Measurements from ENCODE around the gene ZFYVE21.

ZFYVE21 gene

DNA sequence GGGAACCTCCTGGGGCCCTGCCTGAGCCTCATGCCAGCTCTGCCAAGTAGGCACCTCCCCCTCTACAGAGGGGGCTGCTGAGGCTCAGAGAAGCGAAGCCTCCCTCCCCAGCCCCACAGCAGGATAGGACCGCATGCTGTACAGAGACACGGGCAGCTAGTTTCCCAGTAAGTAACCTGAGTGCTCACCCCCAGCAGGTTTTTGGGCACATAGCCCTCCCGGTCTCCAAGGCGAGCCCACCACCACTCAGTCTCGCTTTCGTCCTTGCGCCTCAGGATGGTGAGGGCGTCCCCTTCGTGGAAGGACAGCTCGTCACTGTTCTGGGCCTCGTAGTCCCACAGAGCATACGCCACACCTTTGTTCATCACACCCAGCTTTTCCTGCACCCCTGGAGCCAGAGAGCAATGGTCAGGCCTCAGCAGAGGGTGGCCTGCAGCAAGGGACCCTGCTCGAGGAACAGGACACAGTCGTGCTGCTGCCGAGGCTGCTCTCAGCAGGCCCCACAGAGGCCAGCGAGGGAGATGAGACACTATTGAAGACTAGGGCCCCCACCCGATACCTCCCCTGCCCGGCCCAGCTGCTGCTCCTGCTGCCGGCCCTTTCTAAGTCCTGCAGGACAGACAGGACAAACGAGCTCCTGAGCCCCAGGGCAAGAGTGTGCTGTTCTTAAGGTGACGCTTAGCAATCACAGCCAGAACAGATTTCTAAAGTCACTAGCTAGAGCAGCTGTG, 20.4 kb downstream of the ZFYVE21 start:
- DNase-seq (ENCODE audit: extremely low spot score): no peak
- ChIA-PET POLR2A (interaction anchor here (0.6 kb wide), 1 partner anchor 80 kb away, joined by 5 read pairs; no protein-coding TSS in a partner anchor), CTCF (interaction anchor here (0.9 to 2.1 kb wide), 3 partner anchors 17 to 73 kb away, joined by 3 to 6 read pairs (median 3); partner anchors contain the start of gene ZFYVE21)
- TF ChIP-seq, protein P1, sequence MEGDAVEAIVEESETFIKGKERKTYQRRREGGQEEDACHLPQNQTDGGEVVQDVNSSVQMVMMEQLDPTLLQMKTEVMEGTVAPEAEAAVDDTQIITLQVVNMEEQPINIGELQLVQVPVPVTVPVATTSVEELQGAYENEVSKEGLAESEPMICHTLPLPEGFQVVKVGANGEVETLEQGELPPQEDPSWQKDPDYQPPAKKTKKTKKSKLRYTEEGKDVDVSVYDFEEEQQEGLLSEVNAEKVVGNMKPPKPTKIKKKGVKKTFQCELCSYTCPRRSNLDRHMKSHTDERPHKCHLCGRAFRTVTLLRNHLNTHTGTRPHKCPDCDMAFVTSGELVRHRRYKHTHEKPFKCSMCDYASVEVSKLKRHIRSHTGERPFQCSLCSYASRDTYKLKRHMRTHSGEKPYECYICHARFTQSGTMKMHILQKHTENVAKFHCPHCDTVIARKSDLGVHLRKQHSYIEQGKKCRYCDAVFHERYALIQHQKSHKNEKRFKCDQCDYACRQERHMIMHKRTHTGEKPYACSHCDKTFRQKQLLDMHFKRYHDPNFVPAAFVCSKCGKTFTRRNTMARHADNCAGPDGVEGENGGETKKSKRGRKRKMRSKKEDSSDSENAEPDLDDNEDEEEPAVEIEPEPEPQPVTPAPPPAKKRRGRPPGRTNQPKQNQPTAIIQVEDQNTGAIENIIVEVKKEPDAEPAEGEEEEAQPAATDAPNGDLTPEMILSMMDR (IDR thresholded peaks at IDR 0.05; ENCODE audit: control extremely low read depth, extremely low read depth, low read depth, missing control alignments): no peak

DNA sequence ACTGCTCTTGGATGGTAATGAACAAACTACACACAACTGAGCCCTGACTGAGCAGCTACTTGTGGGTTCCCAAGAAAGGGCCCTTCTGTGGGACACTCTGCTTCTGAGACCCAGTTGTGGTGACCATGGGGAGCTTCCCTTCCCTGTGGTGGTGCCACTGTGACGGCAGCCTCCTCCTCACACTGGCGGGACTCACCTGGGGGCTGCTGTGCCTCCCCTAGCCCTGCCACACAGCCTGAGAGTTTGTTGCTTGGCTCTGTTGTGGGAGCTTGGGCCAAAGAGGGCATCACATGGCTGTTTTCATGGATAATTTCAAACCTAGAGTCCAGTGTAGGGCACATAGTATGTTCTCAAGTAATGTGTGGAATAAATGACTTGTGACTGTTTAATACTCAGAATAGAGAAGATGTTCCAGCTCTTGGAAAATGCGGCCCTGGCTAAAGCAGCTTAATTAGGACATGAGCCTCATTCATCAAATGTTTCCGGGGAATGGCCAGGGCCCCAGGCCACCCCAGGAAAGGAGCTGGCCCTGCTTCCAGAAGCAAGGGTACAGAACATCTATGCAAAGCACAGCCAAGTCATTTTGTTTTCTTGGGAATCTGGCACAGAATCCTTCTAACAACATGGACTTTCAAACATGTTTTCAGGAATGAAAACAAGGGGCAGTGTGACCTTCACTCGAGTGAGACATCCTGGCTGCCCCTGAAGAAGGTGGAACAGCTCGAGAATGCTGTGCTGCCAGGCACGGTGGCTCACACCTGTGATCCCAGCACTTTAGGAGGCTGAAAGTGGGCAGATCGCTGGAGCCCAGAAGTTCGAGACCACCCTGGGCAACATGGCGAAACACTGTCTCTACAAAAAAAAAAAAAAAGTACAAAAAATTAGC, 21.2 kb downstream of the ZFYVE21 start:
- ChIA-PET CTCF (interaction anchor here (0.9 to 2.1 kb wide), 3 partner anchors 10 to 72 kb away, joined by 3 to 6 read pairs (median 3); no protein-coding TSS in a partner anchor), POLR2A (no interaction called here)
- TF ChIP-seq, protein P1 (IDR thresholded peaks at IDR 0.05; ENCODE audit: control extremely low read depth, extremely low read depth, low read depth, missing control alignments): no peak
- no peak for DNase-seq (ENCODE audit: extremely low spot score)

DNA sequence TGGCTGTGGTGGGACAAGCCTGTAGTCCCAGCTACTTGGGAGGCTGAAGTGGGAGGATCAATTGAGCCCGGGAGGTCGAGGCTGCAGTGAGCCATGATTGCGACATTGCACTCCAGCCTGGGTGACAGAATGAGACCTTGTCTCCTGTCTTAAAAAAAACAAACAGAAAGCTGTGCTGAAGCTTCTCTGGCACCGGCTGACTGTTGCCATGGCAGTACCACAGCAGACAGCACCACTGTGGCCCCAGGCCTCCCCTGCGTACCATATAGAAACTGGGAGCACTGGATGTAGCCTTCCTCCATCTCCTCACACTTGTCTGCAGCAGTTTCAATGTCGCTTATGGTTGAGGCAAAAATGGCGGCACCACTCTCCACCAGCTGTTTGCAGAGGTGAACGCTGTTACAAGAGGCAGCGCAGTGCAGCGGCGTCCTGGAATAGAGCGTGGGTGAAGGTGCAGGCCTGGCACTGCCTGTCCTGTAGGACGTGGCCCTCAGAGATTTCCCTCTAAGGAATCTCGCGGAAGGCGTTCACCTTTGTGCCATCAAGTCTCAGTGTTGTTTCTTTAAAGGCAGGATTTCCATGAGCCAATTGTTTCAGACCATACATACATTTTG, 21.9 kb downstream of the ZFYVE21 start:
- DNase-seq (ENCODE audit: extremely low spot score): no peak
- CTCF ChIA-PET: interaction anchor here (0.9 to 2.1 kb wide), 3 partner anchors 9 to 72 kb away, joined by 3 to 6 read pairs (median 3); no protein-coding TSS in a partner anchor
- TF ChIP-seq, protein P1 (IDR thresholded peaks at IDR 0.05; ENCODE audit: control extremely low read depth, extremely low read depth, low read depth, missing control alignments): no peak
- POLR2A ChIA-PET: no interaction called here

DNA sequence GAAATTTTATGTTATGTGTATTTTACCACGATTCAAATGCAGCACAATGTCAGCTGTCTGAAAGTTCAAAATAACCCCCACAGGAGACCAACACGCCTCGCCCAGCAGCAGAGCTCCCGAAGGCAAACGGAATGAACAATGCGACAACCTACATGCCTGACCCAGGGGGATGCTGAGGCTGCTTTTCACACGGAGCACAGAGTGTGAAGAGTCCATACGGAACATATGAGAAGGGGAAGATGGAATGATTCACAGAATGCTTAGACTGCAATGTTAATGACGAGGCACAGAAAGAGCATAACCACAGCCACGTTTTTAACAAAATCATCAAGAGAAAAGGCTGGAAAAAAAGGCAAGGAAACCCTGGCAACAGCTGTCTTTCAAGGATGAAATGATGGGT, 22.6 kb downstream of the ZFYVE21 start:
- POLR2A ChIA-PET: no interaction called here
- no peak for DNase-seq (ENCODE audit: extremely low spot score)

DNA sequence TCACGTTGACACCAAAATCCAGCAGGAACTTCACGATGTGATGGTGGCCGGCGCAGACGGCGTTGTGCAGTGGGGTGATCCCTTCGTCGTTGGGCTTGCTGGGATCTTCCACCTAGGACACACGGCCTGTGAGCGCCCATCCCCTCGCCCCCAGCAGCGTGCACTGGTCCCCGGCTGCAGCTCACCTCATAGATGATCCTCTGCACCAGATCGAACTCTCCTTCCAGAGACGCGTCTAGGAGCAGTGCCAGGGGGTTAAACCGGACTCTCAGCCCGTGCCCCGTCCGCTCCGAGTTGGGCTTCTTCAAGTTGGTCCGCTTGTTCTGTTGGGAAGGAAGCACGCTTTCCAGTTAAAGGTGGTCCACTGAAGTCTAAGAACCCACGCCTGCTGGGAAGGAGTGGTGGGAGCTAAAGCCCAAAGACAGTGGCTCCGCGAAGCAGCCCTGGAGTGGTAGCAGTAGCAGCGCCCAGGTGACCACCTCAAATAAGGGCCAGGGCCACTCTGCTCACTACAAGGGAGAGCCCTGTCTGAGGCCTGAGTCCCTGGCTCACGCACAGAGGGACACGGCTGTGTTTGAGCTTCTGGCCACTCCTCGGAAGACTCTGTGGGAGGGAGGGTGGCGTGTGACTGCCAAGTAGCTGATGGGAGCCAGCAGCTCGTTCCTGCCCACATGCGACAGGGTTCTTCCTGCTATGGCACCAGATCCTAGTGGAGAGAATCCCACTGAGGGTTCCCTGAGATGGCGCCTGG, 23.3 kb downstream of the ZFYVE21 start:
- ChIA-PET POLR2A (no interaction called here), CTCF (interaction anchor here (1.5 kb wide), 1 partner anchor 70 kb away, joined by 3 read pairs; no protein-coding TSS in a partner anchor)
- no peak for DNase-seq (ENCODE audit: extremely low spot score)
- TF ChIP-seq, protein P1 (IDR thresholded peaks at IDR 0.05; ENCODE audit: control extremely low read depth, extremely low read depth, low read depth, missing control alignments): no peak

More for the DNA sequence above, 22.6 kb downstream of the ZFYVE21 start:
- CTCF ChIA-PET: no interaction called here
- TF ChIP-seq, protein P1 (IDR thresholded peaks at IDR 0.05; ENCODE audit: control extremely low read depth, extremely low read depth, low read depth, missing control alignments): no peak

Data from GM10248 (cell line).